SU-DHL-6 (cell line): ENCODE measurements around the gene FARS2.

ENCODE experiments used
- H2AFZ ChIP-seq: fragments of 200-600 bp; sonication (generic); 2 replicates; pipeline ENCODE4 v1.6.1; 2014; ENCODE audit warnings: low read depth, mild to moderate bottlenecking, moderate library complexity, mixed read lengths, antibody characterized with exemption, low read length; ENCODE audit not compliant: severe bottlenecking
- H3F3A ChIP-seq: fragments of 200-600 bp; shearing (Covaris generic); 2 replicates; pipeline ENCODE4 v1.6.0; 2016; ENCODE audit warnings: antibody characterized with exemption, mild to moderate bottlenecking; ENCODE audit not compliant: insufficient read depth
- H3K27ac ChIP-seq: fragments of 200-600 bp; sonication (generic); 2 replicates; pipeline ENCODE4 v1.5.1; 2016; ENCODE audit warnings: low read depth, mild to moderate bottlenecking, low read length, moderate library complexity, mixed read lengths
- H3K27me3 ChIP-seq: fragments of 200-600 bp; sonication (generic), shearing (Covaris generic); 2 replicates; pipeline ENCODE4 v1.6.0; 2014; ENCODE audit warnings: mild to moderate bottlenecking, low read length
- H3K36me3 ChIP-seq: fragments of 200-600 bp; sonication (generic); 2 replicates; pipeline ENCODE4 v1.6.1; 2014; ENCODE audit warnings: mild to moderate bottlenecking, low read length, mixed read lengths
- H3K4me2 ChIP-seq: fragments of 300-600, 200-600 bp; shearing (Covaris generic), sonication (generic); 2 replicates; pipeline ENCODE4 v1.6.0; 2014; ENCODE audit warnings: low read length, low read depth, mild to moderate bottlenecking; ENCODE audit not compliant: poor library complexity, severe bottlenecking
- H3K4me3 ChIP-seq: fragments of 200-600 bp; sonication (generic); 2 replicates; pipeline ENCODE4 v1.5.1; 2014; ENCODE audit warnings: antibody characterized with exemption, low read length, mild to moderate bottlenecking, mixed read lengths; ENCODE audit not compliant: insufficient read depth, poor library complexity, severe bottlenecking
- H3K79me2 ChIP-seq: fragments of 200-600 bp; sonication (generic); 2 replicates; pipeline ENCODE4 v1.6.1; 2014; ENCODE audit warnings: mild to moderate bottlenecking, low read length, moderate library complexity; ENCODE audit not compliant: insufficient read depth
- H3K9ac ChIP-seq: fragments of 200-600 bp; sonication (generic); 2 replicates; pipeline ENCODE4 v1.7.0; 2014; ENCODE audit warnings: mild to moderate bottlenecking, low read length
- H3K9me2 ChIP-seq: fragments of 200-600 bp; sonication (generic); replicated peaks from 2 replicates; pipeline ENCODE4 v1.6.1; 2014; ENCODE audit warnings: low read length; ENCODE audit not compliant: insufficient read depth
- H3K9me3 ChIP-seq: fragments of 200-600 bp; sonication (generic); 2 replicates; pipeline ENCODE4 v1.6.1; 2014; ENCODE audit warnings: low read length, mixed read lengths; ENCODE audit not compliant: insufficient read depth
- H4K20me1 ChIP-seq: fragments of 200-600 bp; sonication (generic); 2 replicates; pipeline ENCODE4 v1.6.1; 2014; ENCODE audit warnings: low read depth, mild to moderate bottlenecking, antibody characterized with exemption, low read length, moderate library complexity, mixed read lengths
- CTCF ChIP-seq: fragments of 200-600 bp; sonication (generic); IDR thresholded peaks from one replicate; pipeline ENCODE4 v1.5.1; 2017; ENCODE audit warnings: antibody characterized with exemption, mild to moderate bottlenecking, low read length, moderate library complexity; ENCODE audit not compliant: insufficient read depth, poor library complexity, severe bottlenecking
- EZH2phosphoT487 ChIP-seq: fragments of 200-600 bp; sonication (generic), shearing (Covaris generic); conservative IDR thresholded peaks from 2 replicates; pipeline ENCODE4 v1.6.1; 2018; ENCODE audit warnings: mild to moderate bottlenecking, antibody characterized with exemption, low read length, moderate library complexity, mixed read lengths

The FARS2 gene

GRCh38 chr6:5427586-5427985 is 166.3 kb downstream of the FARS2 start:
- no peaks in the 10 kb centered on the region for H3K36me3 ChIP-seq
- H3K79me2 ChIP-seq = no peaks in the 10 kb centered on the region
- H3K4me2 ChIP-seq = no peak overlapping the region
- no peaks in the 10 kb centered on the region for H3F3A ChIP-seq
- no peak overlapping the region for H3K4me3 ChIP-seq
- H3K9ac ChIP-seq = no peak overlapping the region
- no peaks in the 10 kb centered on the region for H4K20me1 ChIP-seq
- TF ChIP-seq EZH2phosphoT487 (no peak), CTCF (no peak)
- no peaks in the 10 kb centered on the region for H3K27me3 ChIP-seq
- no peaks in the 10 kb centered on the region for H3K9me2 ChIP-seq
- H3K9me3 ChIP-seq = no peaks in the 10 kb centered on the region
- no peak overlapping the region for H2AFZ ChIP-seq
- no peak overlapping the region for H3K27ac ChIP-seq

- Histone ChIP-seq H3F3A (no peaks in the 10 kb centered on the region), H2AFZ (no peak overlapping the region), H3K9me3 (no peaks in the 10 kb centered on the region), H3K79me2 (no peaks in the 10 kb centered on the region), H3K36me3 (0 out of 2 replicates have a peak, but pooled peaks cover 3% of the 10 kb centered on the region), H3K9ac (no peak overlapping the region), H3K4me3 (no peak overlapping the region), H3K27ac (no peak overlapping the region), H3K4me2 (no peak overlapping the region), H4K20me1 (no peaks in the 10 kb centered on the region), H3K27me3 (no peaks in the 10 kb centered on the region), H3K9me2 (no peaks in the 10 kb centered on the region)
- TF ChIP-seq EZH2phosphoT487 (no peak), CTCF (no peak)
Measured at GRCh38 chr6:5433324-5433723, 172.0 kb downstream of the FARS2 start.

GRCh38 chr6:5435449-5435848 is 174.1 kb downstream of the FARS2 start:
- H3K36me3 ChIP-seq = 0 out of 2 replicates have a peak, but pooled peaks cover 3% of the 10 kb centered on the region
- no peaks in the 10 kb centered on the region for H3K27me3 ChIP-seq
- H3K9me2 ChIP-seq = no peaks in the 10 kb centered on the region
- no peak overlapping the region for H3K9ac ChIP-seq
- no peak overlapping the region for H3K4me3 ChIP-seq
- no peak overlapping the region for H2AFZ ChIP-seq
- H3K79me2 ChIP-seq = no peaks in the 10 kb centered on the region
- H3K9me3 ChIP-seq = no peaks in the 10 kb centered on the region
- TF ChIP-seq CTCF (no peak), EZH2phosphoT487 (no peak)
- H3K4me2 ChIP-seq = no peak overlapping the region
- H3K27ac ChIP-seq = no peak overlapping the region
- H3F3A ChIP-seq = no peaks in the 10 kb centered on the region
- no peaks in the 10 kb centered on the region for H4K20me1 ChIP-seq
